Adipocyte (in vitro differentiated cells): ENCODE data around the gene AGTR1.

Experiments used
- DNase-seq: peaks from one replicate; pipeline ENCODE4 v3.0.0-alpha.2; 2015; ENCODE audit warnings: low read depth
- H3K27me3 ChIP-seq: replicated peaks from 2 replicates; pipeline ENCODE4 v1.7.0; 2013; ENCODE audit warnings: mild to moderate bottlenecking, low read length, moderate library complexity; ENCODE audit not compliant: control insufficient read depth, insufficient read depth
- H3K36me3 ChIP-seq: 2 replicates; pipeline ENCODE4 v1.7.0; 2013; ENCODE audit warnings: low read length, mild to moderate bottlenecking, moderate library complexity; ENCODE audit not compliant: control insufficient read depth, insufficient read depth, severe bottlenecking
- H3K4me1 ChIP-seq: 2 replicates; pipeline ENCODE4 v1.7.0; 2013; ENCODE audit warnings: mild to moderate bottlenecking, low read length, moderate library complexity; ENCODE audit not compliant: control insufficient read depth, insufficient read depth
- H3K4me3 ChIP-seq: 2 replicates; pipeline ENCODE4 v1.7.0; 2013; ENCODE audit warnings: mild to moderate bottlenecking, low read length, moderate library complexity
- H3K9ac ChIP-seq: 2 replicates; pipeline ENCODE4 v1.7.0; 2013; ENCODE audit warnings: mild to moderate bottlenecking, low read length, moderate library complexity
- H3K9me3 ChIP-seq: 2 replicates; pipeline ENCODE4 v1.7.0; 2013; ENCODE audit warnings: mild to moderate bottlenecking, low read length, moderate library complexity; ENCODE audit not compliant: control insufficient read depth

AGTR1 gene

DNA sequence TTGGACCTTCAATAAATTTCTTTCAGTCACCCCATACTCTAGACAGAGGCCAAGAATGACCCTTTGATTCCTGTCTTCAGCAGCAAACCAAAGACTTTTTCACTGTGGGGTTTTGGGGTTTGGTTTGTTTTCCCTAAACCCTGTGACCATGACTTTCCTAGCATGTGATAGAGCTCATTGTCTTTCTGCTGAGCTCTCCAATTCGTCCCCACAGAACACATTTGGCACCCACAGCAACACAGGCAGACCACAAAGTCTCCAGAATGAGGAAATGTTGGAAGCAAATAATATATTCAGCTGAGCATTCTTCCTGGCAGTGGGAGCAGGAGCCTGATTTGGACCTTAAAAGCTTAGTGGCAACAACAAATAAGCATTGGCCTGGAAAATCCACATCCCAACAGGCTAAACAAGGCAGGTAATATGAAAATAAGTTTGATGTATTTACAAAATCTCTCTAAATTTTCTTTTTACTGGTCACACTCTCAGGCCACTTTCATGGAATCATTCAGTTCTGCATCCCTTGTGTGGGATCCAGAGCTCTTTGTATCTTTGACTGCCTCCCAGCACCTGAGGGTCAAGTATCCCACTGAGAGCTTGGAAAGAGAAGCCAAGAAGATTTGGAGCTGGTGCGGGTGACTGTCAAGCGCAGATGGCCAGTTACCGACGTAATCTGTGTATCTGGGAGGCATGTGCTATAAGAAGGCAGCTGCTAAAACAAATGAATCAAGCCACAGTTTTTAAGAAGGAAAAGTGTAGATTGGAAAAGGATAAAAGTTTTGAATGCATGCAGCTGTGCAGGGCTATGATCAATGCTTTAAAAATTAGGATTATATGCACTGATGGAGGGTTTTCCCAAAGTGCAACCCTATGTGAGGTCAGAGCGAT is 93.4 kb downstream of the AGTR1 start:
- Histone ChIP-seq H3K4me1 (peaks cover 44% of the 10 kb centered on the region), H3K9me3 (peaks cover 3% of the 10 kb centered on the region), H3K27me3 (no peaks in the 10 kb centered on the region), H3K4me3 (no peak overlapping the region), H3K36me3 (no peaks in the 10 kb centered on the region), H3K9ac (peak overlapping the region; percentile 44)
- peak; percentile 16 for DNase-seq

DNA sequence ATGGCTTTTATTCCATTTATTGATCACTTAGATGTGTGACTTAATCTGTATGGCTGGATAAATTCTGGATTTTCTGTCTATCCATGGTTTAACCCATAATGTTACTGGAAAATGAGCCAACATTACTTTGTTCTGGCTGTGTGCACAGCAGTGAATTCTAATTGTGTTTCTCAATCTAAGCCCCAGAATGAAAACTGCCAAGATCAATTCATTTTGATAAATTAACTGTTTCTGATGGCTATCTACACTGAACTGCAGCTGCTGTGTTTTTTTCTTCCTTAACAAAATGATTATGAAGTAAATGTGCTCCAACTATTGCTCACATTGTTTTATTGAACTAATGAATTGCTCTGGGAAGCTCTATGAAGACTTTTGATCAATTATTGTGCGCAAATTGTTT is 94.2 kb downstream of the AGTR1 start:
- no peak for DNase-seq
- Histone ChIP-seq H3K27me3 (no peaks in the 10 kb centered on the region), H3K4me3 (no peak overlapping the region), H3K9me3 (no peaks in the 10 kb centered on the region), H3K9ac (no peak overlapping the region), H3K4me1 (peaks cover 44% of the 10 kb centered on the region), H3K36me3 (no peaks in the 10 kb centered on the region)

DNA sequence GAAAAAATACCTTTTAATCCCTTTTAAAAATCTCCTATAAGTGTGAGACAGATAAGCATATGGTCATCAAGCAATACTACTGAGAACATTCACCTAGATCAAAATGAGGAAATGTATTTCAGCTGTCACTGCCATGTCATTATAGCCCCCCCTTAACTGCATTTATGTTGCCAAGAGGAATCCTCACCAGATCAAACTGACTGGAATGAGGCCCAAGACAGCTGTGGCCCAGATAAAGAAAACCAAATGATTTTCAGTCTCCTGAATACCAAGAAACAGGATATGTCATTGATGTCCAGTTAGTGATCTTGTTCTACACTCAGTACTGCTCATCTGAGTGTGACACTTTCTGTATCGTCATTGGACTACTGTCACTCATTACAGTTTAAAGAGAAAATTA is 94.8 kb downstream of the AGTR1 start:
- DNase-seq = no peak

More for the DNA sequence above, 94.8 kb downstream of the AGTR1 start:
- no peaks in the 10 kb centered on the region for H3K27me3 ChIP-seq
- H3K9me3 ChIP-seq = no peaks in the 10 kb centered on the region
- H3K9ac ChIP-seq = no peak overlapping the region
- peaks cover 39% of the 10 kb centered on the region for H3K4me1 ChIP-seq
- H3K4me3 ChIP-seq = no peak overlapping the region
- no peaks in the 10 kb centered on the region for H3K36me3 ChIP-seq
